ENCODE measurements around the gene RBP3. TPM values are rescaled to one million over a fixed set of nuclear protein-coding genes. Genes with fewer than 3 reads are reported as not detected.
"Not testable (repeated sequence)": the region's sequence is repeated elsewhere in the genome, so short reads cannot be mapped to it uniquely, and the experiment has no call there.

RBP3 gene
- total RNA-seq, 1 donor from 2014 or later: not detected

GRCh38 chr10:47381427-47382379 lies 33.5 kb downstream of the RBP3 start:
- Histone ChIP-seq H3F3A (ENCODE audit: low read depth) (peaks cover 12% of the 10 kb centered on the region), H3K4me2 (no peak overlapping the region), H3K4me3 (no peak overlapping the region), H3K79me2 (ENCODE audit: low read depth) (no peaks in the 10 kb centered on the region), H3K4me1 (peaks cover 4% of the 10 kb centered on the region), H3K27me3 (peaks cover 45% of the 10 kb centered on the region), H3K27ac (no peak overlapping the region), H3K9ac (no peak overlapping the region), H2AFZ (replicated peaks) (no peak overlapping the region), H3K36me3 (no peaks in the 10 kb centered on the region), H4K20me1 (ENCODE audit: low read depth) (no peaks in the 10 kb centered on the region), H3K9me3 (ENCODE audit: low read depth) (no peaks in the 10 kb centered on the region)
- H3K36me3 Mint-ChIP-seq: no peaks in the 10 kb centered on the region
- no peak overlapping the region for H3K27ac Mint-ChIP-seq
- peaks cover 17% of the 10 kb centered on the region for H3K4me1 Mint-ChIP-seq
- no peaks in the 10 kb centered on the region for H3K9me3 Mint-ChIP-seq
- peaks cover 18% of the 10 kb centered on the region for H3K27me3 Mint-ChIP-seq (ENCODE audit: insufficient read depth, low read depth)
- DNase-seq (ENCODE audit: low spot score): no peak
- no peak overlapping the region for H3K4me3 Mint-ChIP-seq
- TF ChIP-seq EZH2 (IDR thresholded peaks at IDR 0.05): no peak
- TF ChIP-seq, protein P1, sequence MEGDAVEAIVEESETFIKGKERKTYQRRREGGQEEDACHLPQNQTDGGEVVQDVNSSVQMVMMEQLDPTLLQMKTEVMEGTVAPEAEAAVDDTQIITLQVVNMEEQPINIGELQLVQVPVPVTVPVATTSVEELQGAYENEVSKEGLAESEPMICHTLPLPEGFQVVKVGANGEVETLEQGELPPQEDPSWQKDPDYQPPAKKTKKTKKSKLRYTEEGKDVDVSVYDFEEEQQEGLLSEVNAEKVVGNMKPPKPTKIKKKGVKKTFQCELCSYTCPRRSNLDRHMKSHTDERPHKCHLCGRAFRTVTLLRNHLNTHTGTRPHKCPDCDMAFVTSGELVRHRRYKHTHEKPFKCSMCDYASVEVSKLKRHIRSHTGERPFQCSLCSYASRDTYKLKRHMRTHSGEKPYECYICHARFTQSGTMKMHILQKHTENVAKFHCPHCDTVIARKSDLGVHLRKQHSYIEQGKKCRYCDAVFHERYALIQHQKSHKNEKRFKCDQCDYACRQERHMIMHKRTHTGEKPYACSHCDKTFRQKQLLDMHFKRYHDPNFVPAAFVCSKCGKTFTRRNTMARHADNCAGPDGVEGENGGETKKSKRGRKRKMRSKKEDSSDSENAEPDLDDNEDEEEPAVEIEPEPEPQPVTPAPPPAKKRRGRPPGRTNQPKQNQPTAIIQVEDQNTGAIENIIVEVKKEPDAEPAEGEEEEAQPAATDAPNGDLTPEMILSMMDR (IDR thresholded peaks at IDR 0.05): no peak
- no peak for TF ChIP-seq EZH2phosphoT487 (IDR thresholded peaks at IDR 0.05)

DNA sequence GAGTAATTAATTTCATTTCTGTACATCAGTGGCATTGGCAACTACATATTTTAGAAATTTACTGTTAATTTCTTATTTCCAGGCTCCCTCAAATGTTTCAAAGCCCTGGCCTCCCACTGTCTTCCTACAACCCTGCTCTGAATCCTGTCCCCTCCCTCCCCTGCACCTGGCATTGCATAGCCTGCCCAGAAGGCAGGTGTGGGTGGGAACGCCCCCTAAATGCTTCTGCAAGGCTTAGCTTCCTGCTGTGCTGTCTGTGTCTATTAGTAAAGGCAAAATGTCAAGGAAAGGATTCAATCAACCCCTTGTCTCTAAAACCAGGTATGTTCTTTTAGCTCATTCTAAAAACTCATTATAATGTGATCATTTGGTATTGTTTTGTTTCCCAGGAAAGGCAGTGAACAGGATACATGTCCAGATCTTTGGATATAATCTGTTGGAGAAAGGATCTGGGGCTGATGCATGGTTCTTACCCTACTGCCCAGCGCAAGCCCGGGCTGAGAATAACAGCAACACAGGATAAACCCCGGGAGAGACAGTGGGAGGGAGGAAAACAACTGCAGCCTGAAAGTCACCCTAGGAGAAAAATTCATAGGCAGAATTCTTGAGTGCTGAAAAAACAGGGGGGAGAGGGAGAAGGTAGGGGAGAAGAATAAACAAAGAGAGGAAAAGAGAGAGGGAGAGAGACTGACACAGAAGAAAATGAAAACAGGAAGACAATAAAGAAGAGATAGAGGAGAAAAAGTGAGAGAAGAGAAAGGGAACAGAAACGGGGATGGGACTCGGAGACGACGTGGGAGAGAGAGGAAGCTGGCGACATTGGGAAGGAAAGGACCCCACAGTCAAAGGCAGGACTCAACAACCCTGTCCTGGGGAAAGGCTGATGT lies 35.3 kb downstream of the RBP3 start:
- Histone ChIP-seq H3K27me3 (peaks cover 45% of the 10 kb centered on the region), H3K4me2 (peak overlapping the region; percentile 74), H3K27ac (no peak overlapping the region), H3F3A (ENCODE audit: low read depth) (peaks cover 12% of the 10 kb centered on the region), H3K9me3 (ENCODE audit: low read depth) (no peaks in the 10 kb centered on the region), H3K36me3 (no peaks in the 10 kb centered on the region), H3K79me2 (ENCODE audit: low read depth) (no peaks in the 10 kb centered on the region), H4K20me1 (ENCODE audit: low read depth) (no peaks in the 10 kb centered on the region), H2AFZ (replicated peaks) (no peak overlapping the region), H3K4me1 (peaks cover 4% of the 10 kb centered on the region), H3K4me3 (peak overlapping the region; percentile 68), H3K9ac (no peak overlapping the region)
- peaks cover 13% of the 10 kb centered on the region for H3K27me3 Mint-ChIP-seq (ENCODE audit: insufficient read depth, low read depth)
- peak; percentile 23 for DNase-seq (ENCODE audit: low spot score)
- no peak overlapping the region for H3K27ac Mint-ChIP-seq
- H3K9me3 Mint-ChIP-seq: peaks cover 8% of the 10 kb centered on the region
- peaks cover 17% of the 10 kb centered on the region for H3K4me1 Mint-ChIP-seq
- TF ChIP-seq, protein P1 (IDR thresholded peaks at IDR 0.05): no peak
- TF ChIP-seq EZH2 (IDR thresholded peaks at IDR 0.05): peak; percentile 12
- H3K36me3 Mint-ChIP-seq: no peaks in the 10 kb centered on the region
- H3K4me3 Mint-ChIP-seq: peak overlapping the region; percentile 84

GRCh38 chr10:47384148-47384921 lies 36.2 kb downstream of the RBP3 start, which contains the start of gene ZNF488:
TSS of gene ZNF488 (minus strand) at chr10:47384293. CDS start at chr10:47368829, 15,464 bp downstream.
- Histone ChIP-seq H3K4me1 (peaks cover 4% of the 10 kb centered on the region), H3K79me2 (ENCODE audit: low read depth) (no peaks in the 10 kb centered on the region), H3K9me3 (ENCODE audit: low read depth) (no peaks in the 10 kb centered on the region), H2AFZ (replicated peaks) (peak within 1 kb of the TSS; percentile 76), H3K27me3 (peaks cover 45% of the 10 kb centered on the region), H3K4me3 (peak within 1 kb of the TSS; percentile 68), H3F3A (ENCODE audit: low read depth) (peaks cover 12% of the 10 kb centered on the region), H4K20me1 (ENCODE audit: low read depth) (no peaks in the 10 kb centered on the region), H3K4me2 (peak within 1 kb of the TSS; percentile 74), H3K36me3 (no peaks in the 10 kb centered on the region), H3K27ac (no peak within 1 kb of the TSS), H3K9ac (no peak within 1 kb of the TSS)
- H3K4me3 Mint-ChIP-seq: peak within 1 kb of the TSS; percentile 92
- H3K9me3 Mint-ChIP-seq: peaks cover 8% of the 10 kb centered on the region
- H3K36me3 Mint-ChIP-seq: no peaks in the 10 kb centered on the region
- peaks cover 17% of the 10 kb centered on the region for H3K4me1 Mint-ChIP-seq
- H3K27me3 Mint-ChIP-seq (ENCODE audit: insufficient read depth, low read depth): peaks cover 13% of the 10 kb centered on the region
- peak; percentile 79 for DNase-seq (ENCODE audit: low spot score)
- TF ChIP-seq EZH2phosphoT487 (IDR thresholded peaks at IDR 0.05): peak; percentile 12
- TF ChIP-seq, protein P1 (IDR thresholded peaks at IDR 0.05): no peak
- peak; percentile 29 for TF ChIP-seq EZH2 (IDR thresholded peaks at IDR 0.05)
- peak within 1 kb of the TSS; percentile 87 for H3K27ac Mint-ChIP-seq

GRCh38 chr10:47386104-47386503 lies 37.9 kb downstream of the RBP3 start:
- DNase-seq (ENCODE audit: low spot score); H3K36me3 ChIP-seq; H3K9ac ChIP-seq; H3K4me2 ChIP-seq; H3K9me3 ChIP-seq (ENCODE audit: low read depth); H3K9me3 Mint-ChIP-seq; H3K4me1 ChIP-seq; H3K79me2 ChIP-seq (ENCODE audit: low read depth); H4K20me1 ChIP-seq (ENCODE audit: low read depth); H3K27ac ChIP-seq; H3K4me3 Mint-ChIP-seq; H3K4me3 ChIP-seq; H2AFZ ChIP-seq (replicated peaks); H3K36me3 Mint-ChIP-seq; H3K27ac Mint-ChIP-seq: not testable (repeated sequence)
- Mint-ChIP-seq H3K27me3 (ENCODE audit: insufficient read depth, low read depth) (peaks cover 10% of the 10 kb centered on the region), H3K4me1 (peaks cover 17% of the 10 kb centered on the region)
- Histone ChIP-seq H3F3A (ENCODE audit: low read depth) (peaks cover 12% of the 10 kb centered on the region), H3K27me3 (peaks cover 45% of the 10 kb centered on the region)
